ENCODE measurements around the gene RGS19.

The RGS19 gene

GRCh38 chr20:64070244-64070993 is 8.9 kb downstream of the RGS19 start:
- DNase-seq (ENCODE audit: low read depth in 2 of 2), result no peak
- no peak overlapping the region for H3K4me3 ChIP-seq (replicated peaks in 1 of 2; ENCODE audit: low read depth in 2 of 2, low read length in 2 of 2)
- TF ChIP-seq, protein P1, sequence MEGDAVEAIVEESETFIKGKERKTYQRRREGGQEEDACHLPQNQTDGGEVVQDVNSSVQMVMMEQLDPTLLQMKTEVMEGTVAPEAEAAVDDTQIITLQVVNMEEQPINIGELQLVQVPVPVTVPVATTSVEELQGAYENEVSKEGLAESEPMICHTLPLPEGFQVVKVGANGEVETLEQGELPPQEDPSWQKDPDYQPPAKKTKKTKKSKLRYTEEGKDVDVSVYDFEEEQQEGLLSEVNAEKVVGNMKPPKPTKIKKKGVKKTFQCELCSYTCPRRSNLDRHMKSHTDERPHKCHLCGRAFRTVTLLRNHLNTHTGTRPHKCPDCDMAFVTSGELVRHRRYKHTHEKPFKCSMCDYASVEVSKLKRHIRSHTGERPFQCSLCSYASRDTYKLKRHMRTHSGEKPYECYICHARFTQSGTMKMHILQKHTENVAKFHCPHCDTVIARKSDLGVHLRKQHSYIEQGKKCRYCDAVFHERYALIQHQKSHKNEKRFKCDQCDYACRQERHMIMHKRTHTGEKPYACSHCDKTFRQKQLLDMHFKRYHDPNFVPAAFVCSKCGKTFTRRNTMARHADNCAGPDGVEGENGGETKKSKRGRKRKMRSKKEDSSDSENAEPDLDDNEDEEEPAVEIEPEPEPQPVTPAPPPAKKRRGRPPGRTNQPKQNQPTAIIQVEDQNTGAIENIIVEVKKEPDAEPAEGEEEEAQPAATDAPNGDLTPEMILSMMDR (IDR thresholded peaks at IDR 0.05; ENCODE audit: low read depth, low read length), result no peak

DNA sequence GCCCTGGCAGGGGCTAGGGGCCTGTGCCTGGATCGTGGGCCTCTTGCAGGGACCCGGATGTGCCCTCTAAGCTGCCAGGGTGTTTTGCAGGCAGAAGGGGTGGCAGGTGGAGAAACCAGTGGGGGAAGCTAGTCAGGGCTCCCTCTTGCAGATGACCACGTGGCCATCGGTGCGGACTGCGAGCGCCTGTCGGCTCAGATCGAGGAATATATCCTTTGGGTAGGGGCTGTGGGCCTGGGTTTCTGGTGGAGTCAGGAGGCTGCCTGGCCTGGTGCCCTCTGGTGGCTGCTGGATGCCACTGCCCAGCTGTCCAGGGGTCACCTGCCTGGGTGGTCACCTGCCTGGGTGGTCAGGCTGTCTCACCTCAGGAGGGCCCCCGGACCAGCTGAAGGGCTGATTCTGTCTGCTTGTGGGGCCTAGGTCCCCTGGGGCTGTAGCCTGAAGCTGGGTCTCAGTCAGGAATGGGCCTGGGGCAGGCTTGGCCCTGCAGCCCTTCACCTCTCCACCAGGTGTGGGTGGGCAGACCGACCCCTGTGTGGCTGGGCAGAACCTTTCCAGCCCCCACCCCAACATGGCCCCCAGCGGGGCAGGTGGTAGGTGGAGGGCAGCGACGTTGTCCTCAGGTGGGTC is 9.6 kb downstream of the RGS19 start:
- no peak overlapping the region for H3K4me3 ChIP-seq (replicated peaks in 1 of 2; ENCODE audit: low read depth in 2 of 2, low read length in 2 of 2)
- DNase-seq (ENCODE audit: low read depth in 2 of 2), result no peak
- TF ChIP-seq, protein P1 (IDR thresholded peaks at IDR 0.05; ENCODE audit: low read depth, low read length), result peak; percentile 82

DNA sequence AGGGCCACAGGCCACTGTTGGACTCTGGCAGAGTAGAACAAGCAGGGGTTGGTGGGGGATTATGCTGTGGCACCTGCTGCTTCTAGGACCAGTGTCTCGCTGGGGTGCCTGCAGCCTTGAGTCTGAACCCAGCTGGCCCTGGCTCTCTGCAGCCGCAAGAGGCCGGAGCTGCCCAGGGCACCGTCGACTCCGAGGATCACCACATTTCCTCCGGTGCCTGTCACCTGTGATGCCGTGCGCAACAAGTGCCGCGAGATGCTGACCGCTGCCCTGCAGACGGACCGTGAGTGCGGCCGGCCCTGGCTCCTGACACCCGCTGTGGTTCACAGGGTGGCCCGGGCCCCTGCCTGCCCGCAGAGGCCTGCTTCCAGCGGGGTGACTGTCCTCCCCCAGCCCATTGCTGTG is 10.1 kb downstream of the RGS19 start:
- H3K4me3 ChIP-seq (replicated peaks in 1 of 2; ENCODE audit: low read depth in 2 of 2, low read length in 2 of 2), result no peak overlapping the region
- no peak for DNase-seq (ENCODE audit: low read depth in 2 of 2)
- TF ChIP-seq, protein P1 (IDR thresholded peaks at IDR 0.05; ENCODE audit: low read depth, low read length), result no peak

DNA sequence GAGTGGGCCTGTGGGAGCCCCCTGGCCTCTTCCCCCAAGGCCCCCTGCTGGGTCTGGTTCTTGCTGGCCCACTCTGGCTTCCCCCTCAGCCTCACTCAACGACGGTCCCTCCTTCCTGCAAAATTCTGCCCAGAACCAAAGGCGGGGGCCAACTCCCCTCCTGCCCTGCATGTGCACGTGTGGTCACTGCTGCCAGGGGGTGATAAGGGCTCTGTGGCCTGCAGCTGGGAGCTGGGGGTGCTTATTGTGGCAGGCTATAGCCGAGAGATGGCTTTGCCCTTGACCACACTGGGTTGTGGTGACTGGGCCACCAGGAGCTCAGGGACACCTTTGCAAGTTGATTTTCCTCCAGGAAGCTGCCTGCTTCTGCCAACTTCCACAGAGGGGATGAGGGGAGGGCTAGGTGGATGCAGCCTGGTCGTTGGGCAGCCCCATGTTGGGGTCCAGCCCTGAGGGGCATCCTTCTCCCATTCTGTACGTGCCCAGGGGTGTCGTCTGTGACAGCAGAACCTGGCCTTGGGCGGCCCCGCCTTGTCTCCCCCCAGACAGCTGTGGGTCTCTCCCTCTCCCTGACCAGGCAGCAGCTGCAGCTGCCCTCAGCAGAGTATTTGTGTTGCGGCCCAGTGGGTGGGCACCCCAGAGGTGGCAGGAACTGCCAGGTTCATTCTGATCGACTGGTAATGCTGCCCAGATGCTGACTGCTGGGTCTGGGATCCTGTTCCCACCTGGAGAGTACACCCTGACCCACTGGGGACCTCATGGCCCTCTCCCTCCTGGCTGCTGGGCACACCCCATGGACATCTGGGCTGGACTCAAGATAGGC is 10.7 kb downstream of the RGS19 start:
- TF ChIP-seq, protein P1 (IDR thresholded peaks at IDR 0.05; ENCODE audit: low read depth, low read length), result no peak
- no peak overlapping the region for H3K4me3 ChIP-seq (replicated peaks in 1 of 2; ENCODE audit: low read depth in 2 of 2, low read length in 2 of 2)
- DNase-seq (ENCODE audit: low read depth in 2 of 2), result no peak

DNA sequence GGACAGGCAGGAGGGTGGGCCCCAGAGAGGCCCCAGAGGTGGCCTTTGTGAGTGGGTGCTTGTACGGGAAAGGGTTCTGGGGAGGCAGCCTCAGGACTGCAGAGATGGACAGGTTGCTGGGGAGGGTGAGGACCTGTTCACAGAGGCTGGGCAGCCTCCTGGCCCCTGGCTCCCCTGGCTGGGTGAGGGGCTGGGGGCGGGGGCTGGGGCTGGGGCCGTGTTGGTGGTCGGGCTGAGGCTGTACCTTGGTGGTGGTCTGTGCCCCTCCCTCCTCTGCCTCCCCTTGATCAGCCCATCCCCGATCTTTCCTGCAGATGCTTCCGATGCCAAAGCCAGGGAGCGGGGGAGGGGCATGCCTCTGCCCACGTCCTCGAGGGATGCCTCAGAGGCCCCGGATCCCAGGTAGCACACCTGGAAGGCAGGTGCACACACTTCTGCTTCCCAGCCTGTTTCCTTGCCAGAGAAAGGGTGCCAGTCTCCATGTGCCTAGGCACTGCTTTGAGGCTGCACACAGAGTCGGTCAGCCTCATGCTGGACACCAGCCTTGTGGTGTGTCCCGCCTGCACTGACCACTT is 11.5 kb downstream of the RGS19 start:
- no peak for DNase-seq (ENCODE audit: low read depth in 2 of 2)
- H3K4me3 ChIP-seq (replicated peaks in 1 of 2; ENCODE audit: low read depth in 2 of 2, low read length in 2 of 2), result no peak overlapping the region
- TF ChIP-seq, protein P1 (IDR thresholded peaks at IDR 0.05; ENCODE audit: low read depth, low read length), result no peak

DNA sequence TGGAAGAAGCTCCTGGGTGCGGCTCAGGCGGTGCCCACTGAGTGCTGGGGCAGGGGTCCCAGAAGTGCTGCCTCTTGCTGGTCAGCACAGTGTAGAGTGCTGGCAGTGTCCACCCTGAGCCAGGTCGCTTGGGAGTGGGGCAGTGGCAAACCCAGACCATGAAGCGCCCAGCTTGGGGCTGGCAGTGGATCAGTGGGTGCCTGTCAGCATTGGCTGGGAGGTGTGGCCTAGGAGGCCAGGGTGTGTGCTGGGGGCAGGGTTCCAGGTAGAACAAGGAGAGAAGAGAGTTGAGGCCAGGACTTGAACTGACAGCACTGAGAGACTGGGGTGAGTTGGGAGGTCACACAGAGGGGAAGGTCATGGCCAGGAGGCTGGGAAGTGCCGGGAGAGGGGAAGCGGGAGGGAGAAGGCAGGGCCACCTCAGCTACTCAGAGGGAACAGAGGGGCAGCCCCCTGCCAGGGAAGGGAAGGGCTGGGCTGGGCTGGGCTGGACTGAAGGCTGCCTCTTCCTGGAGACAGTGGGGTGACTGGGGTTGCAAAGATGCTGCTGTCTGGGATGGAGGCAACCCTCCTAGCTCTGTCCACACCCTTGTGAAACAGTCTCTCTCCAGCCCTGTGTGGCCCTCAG is 12.2 kb downstream of the RGS19 start:
- TF ChIP-seq, protein P1 (IDR thresholded peaks at IDR 0.05; ENCODE audit: low read depth, low read length), result no peak
- DNase-seq (ENCODE audit: low read depth in 2 of 2), result no peak
- H3K4me3 ChIP-seq (replicated peaks in 1 of 2; ENCODE audit: low read depth in 2 of 2, low read length in 2 of 2), result no peak overlapping the region
